GM19467 (cell line): Measurements from ENCODE around the gene RGL4.
"Not testable (repeated sequence)": the region's sequence is repeated elsewhere in the genome, so short reads cannot be mapped to it uniquely, and the experiment has no call there.

Source experiments
- ATAC-seq: cut with Tn5 transposase; IDR thresholded peaks from one replicate; pipeline ENCODE4 v1.9.1; 2021; ENCODE audit warnings: mild to moderate bottlenecking, moderate library complexity; ENCODE audit not compliant: unreplicated experiment

RGL4 gene, protein sequence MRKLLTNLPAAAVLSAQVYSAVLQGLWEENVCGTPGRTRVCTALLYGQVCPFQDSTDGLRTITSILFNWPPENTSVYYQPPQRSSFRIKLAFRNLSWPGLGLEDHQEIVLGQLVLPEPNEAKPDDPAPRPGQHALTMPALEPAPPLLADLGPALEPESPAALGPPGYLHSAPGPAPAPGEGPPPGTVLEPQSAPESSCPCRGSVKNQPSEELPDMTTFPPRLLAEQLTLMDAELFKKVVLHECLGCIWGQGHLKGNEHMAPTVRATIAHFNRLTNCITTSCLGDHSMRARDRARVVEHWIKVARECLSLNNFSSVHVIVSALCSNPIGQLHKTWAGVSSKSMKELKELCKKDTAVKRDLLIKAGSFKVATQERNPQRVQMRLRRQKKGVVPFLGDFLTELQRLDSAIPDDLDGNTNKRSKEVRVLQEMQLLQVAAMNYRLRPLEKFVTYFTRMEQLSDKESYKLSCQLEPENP

DNA sequence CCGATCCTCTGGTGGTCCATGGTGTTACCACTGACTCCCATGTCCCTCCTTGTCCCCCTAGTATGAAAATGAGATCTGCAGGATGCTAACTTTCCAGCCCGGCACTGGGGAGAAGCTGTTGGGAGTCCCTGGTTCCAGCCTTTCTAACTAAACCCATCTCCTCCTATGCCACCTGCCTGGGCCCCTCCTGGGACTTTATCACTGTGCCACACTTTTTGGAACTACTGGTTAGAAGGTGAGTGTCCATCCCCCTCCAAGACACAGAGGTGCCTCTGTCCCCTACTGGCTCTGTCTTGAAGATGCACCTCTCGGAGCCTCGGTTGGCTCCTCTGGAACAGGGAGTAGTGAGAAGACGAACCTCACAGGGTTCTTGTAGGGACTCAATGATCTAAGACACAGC is at the start of gene RGL4:
Gene RGL4 (plus strand): TSS at position 301 of the 400 bp plus-strand sequence. CDS start 1,018 bp downstream, outside the sequence.
- ATAC-seq: no peak

DNA sequence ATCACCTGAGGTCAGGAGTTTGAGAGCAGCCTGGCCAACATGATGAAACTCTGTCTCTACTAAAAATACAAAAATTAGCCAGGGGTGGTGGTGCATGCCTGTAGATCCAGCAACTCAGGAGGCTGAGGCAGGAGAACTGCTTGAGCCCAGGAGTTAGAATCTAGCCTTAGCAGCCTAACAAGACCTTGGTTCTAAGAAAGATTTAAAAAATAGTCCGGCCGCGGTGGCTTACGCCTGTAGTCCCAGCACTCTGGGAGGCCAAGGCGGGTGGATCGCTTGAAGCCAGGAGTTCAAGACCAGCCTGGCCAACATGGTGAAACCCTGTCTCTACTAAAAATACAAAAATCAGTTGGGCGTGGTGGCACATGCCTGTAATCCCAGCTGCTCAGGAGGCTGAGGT is 44.3 kb upstream of the RGL4 start:
- ATAC-seq: not testable (repeated sequence)

DNA sequence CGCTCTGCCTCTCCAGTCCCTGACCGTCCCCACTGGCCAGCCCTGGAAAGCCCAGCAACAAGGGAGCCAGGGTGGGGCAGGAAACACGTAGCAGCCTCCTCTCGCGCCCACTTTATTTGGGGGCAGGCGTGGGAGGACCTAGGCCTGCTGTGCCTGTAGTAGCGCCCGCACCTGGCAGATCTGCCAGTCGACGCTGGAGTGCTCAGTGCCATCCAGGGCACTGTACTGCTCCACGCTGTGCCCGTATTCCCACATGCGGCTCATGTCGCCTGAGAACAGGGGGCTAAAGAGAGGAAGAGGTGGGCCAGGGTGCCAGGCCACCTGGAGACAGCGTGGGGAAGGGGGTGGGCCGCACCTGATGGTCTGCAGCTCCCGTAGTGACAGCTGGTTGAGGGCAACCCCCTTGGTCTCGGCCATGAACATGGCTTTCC is 41.7 kb upstream of the RGL4 start:
- no peak for ATAC-seq

DNA sequence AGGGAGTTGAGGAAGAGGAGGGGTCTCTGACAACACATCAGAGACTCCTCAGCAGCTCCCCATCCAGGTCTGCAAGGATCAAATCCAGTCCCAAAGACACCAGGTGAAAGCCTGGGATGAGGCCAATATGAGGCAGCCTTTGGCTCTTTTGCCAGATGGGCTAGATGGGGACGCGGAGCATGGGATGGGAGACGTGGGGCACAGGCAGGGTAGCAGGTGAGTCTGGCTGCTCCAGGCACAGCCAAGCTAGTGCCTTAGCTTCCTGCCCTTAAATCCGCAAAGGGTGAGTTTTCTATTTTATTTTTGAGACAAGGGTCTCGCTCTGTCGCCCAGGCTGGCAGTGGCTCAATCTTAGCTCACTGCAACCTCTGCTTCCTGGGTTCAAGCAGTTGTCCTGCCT is 39.1 kb upstream of the RGL4 start:
- ATAC-seq: no peak

DNA sequence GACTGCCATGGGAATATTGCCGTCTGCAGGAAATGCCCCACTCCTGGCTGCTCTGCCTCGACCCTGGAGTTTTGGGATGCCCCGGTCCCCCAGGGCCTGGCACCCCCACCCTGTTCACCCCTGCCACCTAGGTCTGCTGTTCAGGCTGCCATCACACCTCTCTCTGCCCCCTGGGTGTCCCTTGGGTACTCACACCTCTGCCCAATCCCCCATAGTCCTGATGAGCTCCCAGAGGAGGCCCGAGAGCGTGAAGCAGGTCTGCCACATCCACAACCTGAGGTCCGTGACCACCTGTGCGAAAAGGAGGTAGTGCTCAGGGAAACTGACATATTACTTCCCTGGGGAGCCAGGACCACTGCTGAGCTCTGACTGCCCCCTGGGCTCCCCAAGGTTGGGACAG is 38.5 kb upstream of the RGL4 start:
- ATAC-seq: no peak

DNA sequence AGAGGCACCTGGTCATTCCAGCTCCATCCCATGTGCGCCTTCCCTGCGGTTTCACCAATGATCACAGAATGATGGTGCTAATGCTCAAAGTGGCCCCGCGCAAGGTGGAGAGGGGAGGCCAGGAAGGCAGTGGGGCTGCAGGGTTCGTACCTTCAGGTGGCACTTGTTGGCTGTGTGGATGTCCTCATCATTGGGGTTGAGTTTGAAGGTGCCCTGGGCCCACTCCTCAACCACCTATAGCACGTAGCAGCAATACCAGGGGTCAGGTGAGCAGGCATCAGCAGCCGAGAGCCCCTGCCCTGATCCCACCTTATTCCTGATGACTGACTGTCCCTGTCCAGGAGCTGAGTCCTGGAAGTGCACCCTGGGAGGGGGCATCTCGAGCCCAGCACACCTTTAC is 38.1 kb upstream of the RGL4 start:
- no peak for ATAC-seq

DNA sequence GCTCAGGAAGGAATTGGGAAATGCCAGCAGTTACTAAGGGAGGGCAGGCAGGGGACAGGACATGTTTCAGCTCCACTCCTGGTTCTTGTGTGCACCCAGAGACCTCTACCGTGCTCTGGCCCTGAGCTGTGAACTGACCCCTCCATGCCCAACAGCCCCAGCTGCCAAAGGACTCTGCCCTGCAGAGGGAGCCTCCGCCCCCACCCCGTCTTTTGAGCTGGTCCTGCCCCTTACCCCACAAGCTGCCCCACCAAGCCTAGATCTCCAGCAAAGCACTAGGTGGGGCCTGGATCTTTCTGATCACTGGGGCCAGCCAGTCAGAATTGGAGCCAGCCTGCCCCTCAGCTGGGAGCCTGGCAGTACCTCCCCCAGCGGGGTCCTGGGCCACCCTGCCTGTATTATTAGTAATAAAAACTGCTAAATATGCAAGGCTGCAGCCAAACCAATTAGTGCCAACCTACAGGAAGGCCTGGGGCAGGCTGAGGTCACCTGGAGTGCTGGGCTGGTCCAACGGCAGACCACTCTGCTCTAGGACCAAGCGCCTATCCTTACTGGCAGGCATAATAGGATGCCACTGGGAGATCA is 34.8 kb upstream of the RGL4 start:
- ATAC-seq: no peak

DNA sequence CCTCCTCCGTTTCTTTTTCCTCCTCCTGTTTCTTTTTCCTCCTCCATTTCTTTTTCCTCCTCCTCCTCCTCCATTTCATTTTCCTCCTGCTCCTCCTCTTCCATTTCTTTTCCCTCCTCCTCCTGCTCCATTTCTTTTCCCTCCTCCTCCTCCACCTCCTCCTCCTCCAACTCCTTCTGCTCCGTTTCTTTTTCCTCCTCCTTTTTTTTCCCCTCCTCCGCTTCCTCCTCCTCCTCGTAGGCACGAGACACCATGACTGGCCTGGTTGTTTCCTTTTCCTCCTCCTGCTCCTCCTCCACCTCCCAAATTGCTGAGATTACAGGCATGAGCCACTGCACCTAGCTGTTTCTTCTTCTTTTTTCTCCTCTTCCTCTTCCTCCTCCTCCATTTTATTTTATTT is 33.1 kb upstream of the RGL4 start:
- ATAC-seq: no peak

DNA sequence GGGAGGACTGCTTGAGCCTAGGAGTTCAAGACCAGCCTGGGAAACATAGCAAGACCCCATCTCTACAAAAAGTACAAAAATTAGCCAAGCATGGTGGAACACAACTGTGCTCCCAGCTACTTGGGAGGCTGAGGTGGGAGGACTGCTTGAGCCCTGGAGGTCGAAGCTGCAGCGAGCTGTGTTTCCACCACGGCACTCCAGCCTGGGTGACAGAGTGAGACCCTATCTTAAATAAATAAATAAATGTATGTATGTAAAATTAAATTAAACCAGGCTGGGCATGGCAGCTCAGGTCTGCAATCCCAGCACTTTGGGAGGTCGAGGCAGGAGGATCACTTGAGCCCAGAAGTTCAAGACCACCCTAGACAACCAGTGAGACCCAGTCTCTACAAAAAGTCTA is 30.4 kb upstream of the RGL4 start:
- ATAC-seq: not testable (repeated sequence)

DNA sequence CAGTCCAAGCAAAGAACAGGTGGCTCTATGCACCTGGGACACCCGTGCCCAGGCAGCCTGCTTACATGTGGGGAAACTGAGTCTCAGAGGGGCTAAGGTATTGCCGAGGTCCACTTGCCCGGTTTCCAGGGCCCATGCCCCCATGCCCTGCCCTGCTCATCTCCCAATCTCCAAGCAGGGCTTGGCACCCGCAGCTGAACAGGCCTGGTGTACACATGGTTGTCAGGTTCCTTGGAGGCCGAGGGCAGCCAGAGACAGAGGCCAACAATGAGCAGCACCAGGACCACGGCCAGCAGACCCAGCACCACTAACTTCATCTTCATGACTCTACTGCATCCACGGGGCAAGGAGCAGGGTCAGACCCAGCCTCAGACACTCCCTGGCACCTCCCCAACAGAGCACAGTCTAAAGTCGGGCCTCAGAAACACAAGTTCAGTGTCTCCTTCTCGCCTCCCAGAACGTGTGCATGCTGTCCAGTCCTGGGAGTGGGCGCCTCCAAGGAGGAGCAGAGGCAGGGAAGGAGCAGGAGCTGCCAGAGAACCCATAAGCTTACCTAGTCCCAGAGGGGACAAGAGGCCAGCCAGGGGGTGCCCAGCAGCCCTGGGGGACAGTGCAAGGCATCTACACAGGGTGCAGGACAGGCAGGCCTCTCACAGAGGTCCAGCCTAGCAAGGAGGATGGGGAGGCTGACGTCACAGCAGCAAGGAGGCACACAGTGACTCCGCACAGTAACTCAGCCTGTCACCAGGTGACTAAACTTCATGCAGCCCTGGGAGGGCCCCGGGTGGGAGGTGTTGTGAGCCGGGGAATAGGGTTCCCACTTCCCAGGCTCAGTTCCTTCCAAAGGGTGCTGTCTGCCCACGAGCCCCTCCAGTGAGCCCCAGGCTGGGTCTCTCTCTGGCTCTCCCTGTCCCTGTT is 20.2 kb upstream of the RGL4 start:
- no peak for ATAC-seq

DNA sequence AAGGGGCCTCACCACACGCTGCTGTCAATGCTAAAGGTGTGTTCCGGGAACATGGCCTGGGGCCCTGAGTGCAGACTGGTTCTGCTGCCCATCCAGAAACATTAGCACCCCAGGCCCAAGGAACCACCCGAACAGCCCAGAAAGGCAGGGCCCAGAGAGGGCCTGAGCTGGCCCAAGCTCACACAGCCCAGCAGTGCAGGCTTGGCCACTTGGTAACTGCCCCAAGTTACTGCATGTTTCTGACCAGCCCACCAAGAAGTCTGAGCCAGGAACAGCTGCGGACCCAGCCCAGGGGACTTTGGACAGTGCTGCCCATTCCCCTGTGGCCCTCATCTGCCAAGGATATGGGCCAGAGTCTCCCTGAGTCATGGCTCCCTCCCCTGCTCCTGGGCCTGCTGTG is 19.4 kb upstream of the RGL4 start:
- not testable (repeated sequence) for ATAC-seq

DNA sequence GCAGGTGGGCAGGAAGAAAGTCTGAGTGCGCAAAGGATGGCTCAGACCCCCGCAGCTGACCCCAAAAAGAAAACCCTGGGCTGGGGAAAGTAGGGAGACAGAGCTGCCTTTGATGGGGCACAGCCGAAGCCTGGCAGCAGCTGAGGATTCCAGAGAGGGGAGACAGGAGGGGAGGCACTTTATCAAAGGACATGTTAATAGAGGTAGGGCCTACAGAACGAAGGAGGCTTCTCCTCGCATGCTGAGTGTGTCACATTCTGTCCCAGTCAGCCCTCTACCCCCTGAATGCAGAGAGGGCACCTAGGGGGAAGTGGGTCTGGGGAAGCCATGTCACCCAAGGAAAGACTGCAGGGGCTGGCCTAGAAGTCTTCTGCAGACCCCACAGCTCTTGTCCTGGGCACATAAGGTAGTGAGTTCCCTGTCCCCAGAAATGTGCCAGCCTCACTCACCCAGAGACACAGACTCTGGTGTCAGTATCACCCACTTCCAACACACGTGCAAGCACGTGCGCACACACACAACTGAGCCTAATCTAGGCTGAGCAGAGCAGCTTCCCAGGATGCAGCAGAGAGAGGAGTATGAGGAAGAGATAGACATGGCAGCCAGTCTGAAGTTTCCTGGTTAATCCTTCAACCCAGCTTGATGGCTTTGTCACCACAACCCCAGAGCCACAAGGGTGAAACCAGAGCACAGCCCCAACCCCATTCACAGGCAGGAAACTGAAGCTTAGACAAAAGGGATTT is 18.3 kb upstream of the RGL4 start:
- ATAC-seq: not testable (repeated sequence)

DNA sequence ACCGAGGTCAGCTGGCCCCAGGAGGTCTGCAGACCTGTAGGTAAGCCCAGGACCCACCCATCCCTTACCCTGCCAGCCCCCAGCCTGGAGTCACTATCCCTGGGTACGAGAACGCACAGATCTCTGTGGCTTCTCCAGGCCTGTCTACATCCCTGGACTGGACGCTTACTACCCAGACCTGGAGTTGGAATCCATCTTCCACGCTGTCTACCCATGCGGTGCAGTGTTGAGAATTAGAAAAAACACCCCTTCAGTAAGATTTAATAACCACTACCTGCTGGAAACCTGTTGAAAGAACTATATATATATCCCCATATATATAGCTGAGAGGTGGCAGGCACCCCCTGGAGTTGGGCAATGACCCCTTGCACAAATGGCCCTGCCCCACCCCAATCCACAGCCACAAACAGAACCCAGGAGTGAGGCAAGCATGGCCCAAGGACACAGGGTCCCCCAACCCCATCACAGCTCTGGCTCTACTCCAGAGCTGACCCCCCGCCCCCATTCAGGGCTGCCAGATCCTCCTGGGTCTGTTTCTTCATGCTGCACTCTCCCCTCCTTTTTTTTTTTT is 17.7 kb upstream of the RGL4 start:
- no peak for ATAC-seq

DNA sequence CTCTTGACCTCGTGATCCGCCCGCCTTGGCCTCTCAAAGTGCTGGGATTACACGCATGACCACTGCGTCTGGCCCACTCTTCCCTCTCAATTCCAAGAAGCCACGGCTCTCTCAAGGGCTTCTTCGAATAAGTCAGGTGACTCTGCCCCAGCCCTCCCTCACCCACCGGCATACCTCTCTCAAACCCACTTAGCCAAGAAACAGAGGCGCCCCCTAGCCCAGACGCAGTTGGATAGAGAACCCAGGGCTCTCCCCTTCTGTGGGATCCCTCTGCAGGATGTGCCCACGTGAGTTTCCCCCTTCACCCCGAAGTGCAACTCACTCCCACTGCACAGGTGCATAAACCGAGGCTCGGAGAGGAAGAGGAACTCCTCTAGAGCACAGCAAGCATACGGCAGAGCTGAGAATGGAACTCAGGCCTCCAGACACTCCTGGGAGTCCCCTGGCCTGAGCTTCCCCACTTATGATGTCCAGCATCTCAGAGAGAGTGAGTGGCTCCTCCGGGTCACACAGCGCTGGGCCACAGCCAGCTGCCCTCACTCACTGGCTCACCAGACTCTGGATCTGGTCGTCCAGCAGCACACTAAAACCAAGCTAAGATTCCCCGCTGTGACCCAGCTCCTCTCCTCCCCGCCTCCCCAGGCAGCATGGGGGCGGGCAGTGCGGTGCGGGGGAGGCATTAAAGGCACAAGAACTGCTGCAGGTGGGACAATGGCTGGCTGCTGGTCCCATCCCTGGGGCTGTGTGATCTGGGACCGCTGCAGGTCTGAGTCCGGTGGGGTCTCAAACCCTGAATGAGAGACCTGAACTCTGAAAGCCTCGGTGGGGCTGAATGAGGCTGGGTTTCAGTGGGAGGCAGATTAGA is 16.8 kb upstream of the RGL4 start:
- ATAC-seq: no peak

DNA sequence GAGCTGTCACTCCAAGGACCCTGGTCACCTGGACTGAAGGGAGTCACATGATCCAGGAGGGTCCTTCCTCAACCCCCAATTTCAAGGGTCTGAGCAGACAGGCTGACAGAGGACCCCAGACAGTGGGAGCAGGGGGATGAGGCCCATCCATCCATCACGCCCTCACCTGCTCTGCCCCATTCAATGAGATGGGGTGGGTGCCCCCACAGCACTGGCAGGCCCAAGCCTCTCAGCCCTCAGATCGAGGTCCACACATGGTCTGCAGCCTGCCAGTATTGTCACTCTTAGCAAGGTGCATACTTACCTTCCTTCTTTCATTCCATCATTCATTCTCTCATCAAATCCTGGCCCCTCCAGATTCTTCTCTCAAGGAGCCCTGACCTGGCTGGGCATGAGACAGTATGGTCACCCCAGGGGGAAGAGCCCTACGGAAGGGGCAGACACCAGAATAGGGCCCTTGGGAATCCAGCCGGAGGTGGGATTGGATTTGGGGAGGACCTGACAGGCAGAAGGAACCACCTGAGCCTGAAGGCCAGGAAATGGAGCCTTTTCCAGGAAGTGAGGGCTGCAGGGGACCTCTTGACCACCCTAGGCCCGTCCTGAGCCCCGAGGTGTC is 15.8 kb upstream of the RGL4 start:
- not testable (repeated sequence) for ATAC-seq

DNA sequence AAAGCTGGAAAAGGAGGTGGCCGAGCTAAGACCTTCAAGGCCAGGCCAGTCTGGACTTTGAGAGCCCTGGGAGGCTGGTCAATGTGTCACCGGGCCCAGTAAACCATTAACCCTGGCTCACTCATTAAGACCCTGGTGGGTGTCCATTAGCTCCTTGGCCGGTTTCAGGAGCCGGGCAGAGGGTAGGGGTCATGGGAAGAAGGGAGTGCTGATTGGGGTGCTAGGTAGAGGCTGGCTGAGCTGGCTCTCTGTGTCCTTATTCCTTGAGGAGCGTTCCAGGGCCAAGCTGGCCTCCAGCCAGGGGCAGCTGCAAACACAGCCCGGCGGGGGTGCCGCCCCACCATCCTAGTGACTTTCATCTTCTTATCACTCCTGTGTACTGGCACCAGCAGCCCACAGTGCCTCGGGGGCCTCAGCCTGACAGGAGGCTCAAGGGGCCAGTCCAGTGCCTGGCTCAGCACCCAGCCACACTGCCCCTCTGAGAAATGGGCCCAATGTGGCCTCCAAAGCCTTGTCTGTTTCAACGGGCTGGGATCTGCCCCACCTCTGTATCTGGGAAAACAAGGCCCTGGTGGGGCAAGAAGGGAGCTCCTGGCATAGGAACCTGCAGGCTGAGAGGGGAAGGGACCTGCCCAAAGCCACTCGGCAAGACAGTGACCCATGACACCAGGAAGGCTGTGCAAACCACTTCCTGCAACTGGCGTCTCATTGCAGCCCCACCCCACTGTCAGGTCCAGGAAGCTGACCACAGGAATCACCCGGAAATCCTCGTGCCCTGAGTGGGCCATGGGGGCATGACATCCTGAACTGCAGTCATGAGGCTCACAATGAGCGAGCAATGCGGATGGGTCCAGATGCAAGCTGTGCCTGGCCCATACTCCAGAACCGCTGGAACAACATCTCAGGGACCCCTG is 15.1 kb upstream of the RGL4 start:
- no peak for ATAC-seq

DNA sequence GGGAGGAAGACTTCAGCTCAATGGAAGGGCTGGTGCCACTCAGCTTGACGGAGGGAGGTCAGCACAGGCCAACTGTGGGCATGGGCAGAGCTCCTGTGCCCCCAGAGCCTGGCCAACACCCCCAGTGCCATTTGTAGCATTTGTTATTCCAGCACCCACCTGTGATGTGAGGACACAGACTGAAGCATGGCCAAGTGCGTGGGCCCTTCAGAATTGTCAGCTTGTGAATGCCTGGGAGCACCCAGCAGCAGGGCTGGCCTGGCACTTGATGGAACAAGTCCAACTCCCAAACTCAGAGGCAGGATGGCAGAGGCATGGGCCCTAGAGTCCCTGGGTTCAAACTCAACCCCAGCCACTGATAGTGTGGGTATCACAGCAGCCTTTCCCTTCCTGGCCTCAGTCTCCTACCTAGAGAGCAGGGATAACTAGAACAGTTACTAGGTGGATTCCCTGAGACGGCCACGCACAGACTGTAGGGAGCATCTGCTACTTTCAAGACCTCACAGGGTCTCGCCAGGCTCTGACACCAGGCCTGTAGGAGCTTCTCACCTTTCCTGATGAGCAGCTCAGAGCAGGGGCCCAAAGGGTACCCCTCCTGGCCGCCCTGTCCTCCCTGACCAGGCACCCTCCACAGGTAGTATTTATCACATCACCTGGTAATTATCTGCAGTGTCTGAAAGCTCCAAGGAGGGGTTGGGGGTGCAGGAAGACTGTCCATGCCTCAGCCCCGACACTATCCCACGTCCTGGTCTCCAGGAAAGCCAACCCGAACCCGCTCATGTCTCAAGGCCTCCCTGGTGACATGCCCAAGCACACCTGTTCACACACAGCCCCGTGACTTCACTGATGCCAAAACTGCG is 13.7 kb upstream of the RGL4 start:
- ATAC-seq: not testable (repeated sequence)
